Fibroblast of pulmonary artery (primary cell): Measurements from ENCODE around the gene S100A4.

Experiments
- DNase-seq: peaks from one replicate; pipeline ENCODE4 v3.0.0-alpha.2; 2010; ENCODE audit warnings: low read depth
- H3K4me3 ChIP-seq: replicated peaks from 2 replicates; pipeline ENCODE4 v1.5.1; 2011; ENCODE audit warnings: low read depth, mild to moderate bottlenecking, control low read depth, low read length, moderate library complexity
- TF ChIP-seq, protein P1 (sequence below): IDR thresholded peaks from 2 replicates; pipeline ENCODE4 v1.5.1; 2011; ENCODE audit warnings: mild to moderate bottlenecking, control low read depth, low read length, inconsistent platforms; ENCODE audit errors: missing control alignments

The S100A4 gene

GRCh38 chr1:153495536-153495935 lies 50.1 kb downstream of the S100A4 start:
- DNase-seq, result no peak
- no peak overlapping the region for H3K4me3 ChIP-seq
- TF ChIP-seq, protein P1, sequence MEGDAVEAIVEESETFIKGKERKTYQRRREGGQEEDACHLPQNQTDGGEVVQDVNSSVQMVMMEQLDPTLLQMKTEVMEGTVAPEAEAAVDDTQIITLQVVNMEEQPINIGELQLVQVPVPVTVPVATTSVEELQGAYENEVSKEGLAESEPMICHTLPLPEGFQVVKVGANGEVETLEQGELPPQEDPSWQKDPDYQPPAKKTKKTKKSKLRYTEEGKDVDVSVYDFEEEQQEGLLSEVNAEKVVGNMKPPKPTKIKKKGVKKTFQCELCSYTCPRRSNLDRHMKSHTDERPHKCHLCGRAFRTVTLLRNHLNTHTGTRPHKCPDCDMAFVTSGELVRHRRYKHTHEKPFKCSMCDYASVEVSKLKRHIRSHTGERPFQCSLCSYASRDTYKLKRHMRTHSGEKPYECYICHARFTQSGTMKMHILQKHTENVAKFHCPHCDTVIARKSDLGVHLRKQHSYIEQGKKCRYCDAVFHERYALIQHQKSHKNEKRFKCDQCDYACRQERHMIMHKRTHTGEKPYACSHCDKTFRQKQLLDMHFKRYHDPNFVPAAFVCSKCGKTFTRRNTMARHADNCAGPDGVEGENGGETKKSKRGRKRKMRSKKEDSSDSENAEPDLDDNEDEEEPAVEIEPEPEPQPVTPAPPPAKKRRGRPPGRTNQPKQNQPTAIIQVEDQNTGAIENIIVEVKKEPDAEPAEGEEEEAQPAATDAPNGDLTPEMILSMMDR, result no peak

DNA sequence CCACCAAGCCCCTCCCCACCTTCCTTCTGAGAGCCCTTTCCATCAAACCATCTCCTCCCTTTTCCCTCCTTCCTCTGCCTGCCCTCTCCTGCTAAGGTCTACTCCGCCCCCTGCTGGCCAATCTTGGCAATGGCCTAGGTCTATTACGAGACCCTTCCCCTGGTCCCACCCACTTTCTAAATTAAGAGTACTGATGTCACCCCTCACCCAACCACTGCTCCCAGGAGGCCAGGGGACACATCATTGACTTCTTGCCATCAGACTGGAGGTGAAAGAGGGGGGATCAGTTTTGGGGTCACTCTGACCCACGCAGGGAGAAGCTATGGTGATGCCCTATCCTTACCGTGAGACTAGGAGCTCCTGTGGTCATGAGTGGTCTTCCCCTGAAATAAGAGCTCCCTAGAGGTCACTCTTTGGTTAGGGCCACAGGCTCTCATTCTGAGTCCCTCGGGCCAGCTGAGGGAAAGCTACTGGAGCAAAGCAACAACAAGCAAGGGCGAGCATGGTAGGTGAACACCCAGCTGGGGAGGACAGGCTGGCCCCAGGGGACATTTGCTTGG lies 50.5 kb downstream of the S100A4 start:
- TF ChIP-seq, protein P1, result peak; percentile 98
- no peak overlapping the region for H3K4me3 ChIP-seq
- DNase-seq, result peak; percentile 71
